Stimulated activated CD4-positive, alpha-beta T cell treated with anti-CD3 and anti-CD28 coated beads, Interleukin-4, amount 100 ng/mL, for 48 hours (primary cell): Measurements from ENCODE around the gene ZNF837.
"Not testable (repeated sequence)": the region's sequence is repeated elsewhere in the genome, so short reads cannot be mapped to it uniquely, and the experiment has no call there.

ENCODE experiments used
- DNase-seq, 2 donors: peaks; one replicate each; pipeline ENCODE4 v3.0.0-alpha.2; 2020; ENCODE audit warnings: low read depth in 2 of 2

ZNF837 gene

GRCh38 chr19:58380662-58381459, at the start of gene ZNF837:
Gene ZNF837, minus strand, starts transcription at chr19:58381030. Its CDS starts 11,698 bp downstream, at chr19:58369332.
- peak; percentile 93 to 97 for DNase-seq

DNA sequence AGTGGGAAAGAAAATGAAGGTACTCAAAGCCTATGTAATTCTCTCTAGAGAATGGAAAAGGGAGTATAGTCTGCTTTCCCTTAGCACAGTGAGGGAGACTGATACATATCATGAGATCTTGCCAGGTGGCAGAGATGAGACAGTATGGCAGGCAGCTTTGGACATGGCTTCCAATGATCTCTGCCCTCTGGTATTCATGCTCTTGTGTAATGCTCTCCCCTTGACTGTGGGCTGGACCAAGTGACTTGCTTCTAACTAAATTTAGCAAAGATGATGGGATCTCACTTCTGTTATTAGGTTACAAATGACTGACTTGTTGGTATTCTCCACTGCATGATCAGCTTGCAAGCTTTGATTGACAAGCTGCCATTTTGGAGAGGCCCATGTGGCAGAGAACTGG, 48.9 kb upstream of the ZNF837 start:
- no peak for DNase-seq

DNA sequence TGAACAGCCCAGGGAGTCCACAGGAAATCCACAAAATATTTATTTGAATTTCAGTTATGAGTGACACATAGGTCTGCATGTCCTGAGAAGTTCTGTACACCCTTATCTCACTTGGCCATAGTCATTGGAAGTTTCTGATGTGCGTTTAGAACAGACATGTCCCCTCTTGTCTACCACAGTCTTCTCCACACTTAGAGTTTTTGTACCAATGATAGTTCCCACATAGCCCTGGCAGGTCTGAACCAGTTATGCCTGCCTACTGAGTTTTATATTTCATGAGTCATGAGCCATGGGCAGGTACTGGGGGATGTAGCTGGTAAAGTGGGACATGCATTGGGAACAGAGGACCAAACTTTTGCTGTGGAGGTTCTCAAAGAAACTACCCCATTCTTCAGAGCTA, 47.8 kb upstream of the ZNF837 start:
- DNase-seq, result no peak

- DNase-seq, result no peak
Measured at GRCh38 chr19:58417071-58417470, 36.2 kb upstream of the ZNF837 start.

DNA sequence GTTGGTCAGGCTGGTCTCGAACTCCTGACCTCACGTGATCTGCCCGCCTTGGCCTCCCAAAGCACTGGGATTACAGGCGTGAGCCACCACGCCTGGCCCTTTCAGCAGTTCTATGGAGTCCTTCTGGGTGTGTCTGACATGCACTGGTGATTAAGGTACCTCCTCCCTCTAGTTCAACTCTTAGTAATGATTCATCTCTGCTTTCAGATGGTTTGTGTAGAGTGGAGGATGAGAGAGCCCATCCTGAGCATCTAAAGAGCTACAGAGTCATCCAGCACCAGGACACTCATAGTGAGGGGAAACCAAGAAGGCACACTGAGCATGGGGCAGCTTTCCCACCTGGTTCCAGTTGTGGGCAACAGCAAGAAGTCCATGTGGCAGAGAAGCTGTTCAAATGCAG, 35.8 kb upstream of the ZNF837 start:
- DNase-seq, result no peak

DNA sequence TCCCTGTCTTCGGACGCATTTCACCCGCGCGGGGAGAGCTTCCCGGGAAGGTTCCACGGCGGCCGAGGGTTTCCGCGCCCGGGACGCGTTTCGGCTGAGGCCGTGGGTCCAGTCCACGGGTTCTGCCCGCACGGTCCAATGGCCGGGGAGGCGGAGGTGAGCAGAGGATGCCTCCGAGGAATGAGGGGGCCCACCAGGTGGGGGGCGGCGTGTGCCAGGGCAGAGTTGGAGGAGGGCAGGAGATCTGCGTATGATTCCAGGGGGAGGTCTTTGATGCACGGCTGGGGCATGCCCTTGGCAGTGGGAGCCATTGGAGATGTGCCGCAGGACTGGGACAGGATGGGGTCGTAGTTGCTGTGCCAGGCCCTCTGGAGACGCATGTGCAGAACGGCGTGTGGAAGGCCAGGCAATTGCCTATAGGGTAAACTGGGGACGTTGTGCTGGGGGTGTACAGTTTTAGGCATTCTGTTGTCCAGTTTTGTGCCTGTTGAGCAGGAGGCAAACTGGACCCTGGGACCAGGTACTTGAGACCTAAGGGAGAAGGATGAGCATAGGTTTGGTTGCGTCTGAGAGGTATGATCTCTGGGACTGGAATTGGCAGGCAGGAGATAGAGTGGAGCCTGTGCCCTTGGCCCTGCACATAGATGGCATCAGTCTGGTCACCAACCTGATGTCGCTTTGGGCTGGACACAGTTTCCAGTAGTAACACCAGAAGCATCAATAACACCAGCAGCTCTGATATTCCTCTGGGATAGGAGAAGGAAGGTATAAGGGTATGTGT, 28.4 kb upstream of the ZNF837 start:
- DNase-seq, result no peak

DNA sequence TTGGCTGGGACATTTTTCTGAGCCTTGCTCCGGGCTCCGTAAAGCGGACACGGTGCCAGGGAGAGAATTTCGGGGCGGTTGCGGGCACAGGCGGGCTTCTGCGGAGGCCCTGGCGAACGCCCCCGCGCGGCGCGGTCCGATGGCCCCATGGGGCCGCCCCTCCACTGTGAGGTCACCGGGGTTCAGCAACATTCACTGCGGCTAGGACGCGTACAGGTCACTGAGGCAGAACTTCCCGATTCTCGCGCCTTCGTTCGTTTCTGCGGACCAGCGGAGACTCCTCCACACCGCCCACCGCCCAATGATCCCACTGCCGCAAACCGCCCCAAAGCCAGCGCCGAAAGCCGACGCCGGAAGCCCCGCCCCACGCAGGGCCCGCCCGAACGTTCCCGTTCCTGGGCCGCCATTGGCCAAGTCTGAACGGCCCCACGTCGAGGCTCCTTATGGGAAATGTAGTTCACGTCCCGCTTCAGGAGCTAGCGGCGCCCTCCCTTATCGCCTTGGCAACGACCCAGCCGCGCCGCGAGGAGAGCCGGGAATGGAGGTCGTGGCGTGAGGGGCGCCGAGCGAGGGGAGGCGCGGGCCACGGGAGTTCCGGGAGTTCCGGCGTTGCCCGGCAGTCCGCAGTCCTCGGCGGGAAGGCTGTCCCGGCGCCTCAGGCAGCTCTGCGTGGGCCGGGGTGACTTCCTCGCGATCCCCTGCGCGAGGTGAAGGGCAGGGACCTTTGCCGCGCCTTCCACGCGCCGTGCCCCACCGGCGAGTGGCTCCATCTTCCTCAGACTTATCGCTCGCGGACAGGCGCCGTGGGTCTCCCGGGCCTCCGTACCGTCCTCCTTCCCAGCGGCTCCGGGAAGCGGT, 27.6 kb upstream of the ZNF837 start, which contains the start of gene ZNF584:
ZNF584 (plus strand) TSS at position 498 of the 858 bp plus-strand sequence. CDS start 499 bp downstream, outside the sequence.
- peak; percentile 90 to 93 for DNase-seq

DNA sequence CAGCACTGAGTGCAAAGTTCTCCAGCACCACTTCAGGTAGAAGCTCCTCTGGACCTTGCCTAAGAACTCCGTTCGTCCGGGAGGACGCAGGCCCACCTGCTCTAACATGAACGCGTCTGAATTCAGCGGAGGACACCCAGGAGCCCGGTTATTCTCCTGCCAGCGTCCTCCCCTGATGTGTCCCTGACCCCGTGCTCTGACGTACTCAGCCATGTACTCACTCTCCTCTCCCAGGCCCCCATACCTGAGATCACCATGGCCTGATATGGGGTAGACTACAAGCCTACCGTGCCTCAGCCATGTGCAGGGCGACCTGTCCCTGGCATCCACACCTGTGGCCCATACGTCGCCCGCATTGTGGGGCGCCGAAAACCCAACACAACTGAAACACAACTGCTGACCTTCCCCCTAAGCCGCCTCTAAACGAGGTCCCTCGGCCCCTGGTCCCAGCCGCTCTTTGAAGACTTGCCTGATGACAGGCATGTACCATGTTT, 26.9 kb upstream of the ZNF837 start:
- DNase-seq, result no peak

- no peak for DNase-seq
Measured at GRCh38 chr19:58406818-58407657, 26.2 kb upstream of the ZNF837 start.

DNA sequence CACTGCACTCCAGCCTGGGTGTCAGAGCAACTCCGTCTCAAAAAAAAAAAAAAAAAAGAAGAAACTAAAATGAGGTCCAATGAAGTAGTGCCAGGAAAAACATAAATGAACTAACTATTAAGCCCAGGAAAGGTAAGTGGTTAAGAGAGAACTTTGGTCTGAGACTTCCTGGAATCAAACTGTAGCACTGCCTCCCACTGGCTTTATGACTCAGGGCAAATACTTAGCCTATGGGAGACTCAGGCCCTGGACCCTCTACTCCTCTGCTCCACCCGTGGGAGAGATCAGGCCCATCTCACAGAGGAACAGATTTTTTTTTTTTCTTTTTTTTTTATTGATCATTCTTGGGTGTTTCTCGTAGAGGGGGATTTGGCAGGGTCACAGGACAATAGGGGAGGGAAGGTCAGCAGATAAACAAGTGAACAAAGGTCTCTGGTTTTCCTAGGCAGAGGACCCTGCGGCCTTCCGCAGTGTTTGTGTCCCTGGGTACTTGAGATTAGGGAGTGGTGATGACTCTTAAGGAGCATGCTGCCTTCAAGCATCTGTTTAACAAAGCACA, 23.2 kb upstream of the ZNF837 start:
- not testable (repeated sequence) for DNase-seq

- DNase-seq, result no peak
Measured at GRCh38 chr19:58401840-58402421, 21.1 kb upstream of the ZNF837 start.

DNA sequence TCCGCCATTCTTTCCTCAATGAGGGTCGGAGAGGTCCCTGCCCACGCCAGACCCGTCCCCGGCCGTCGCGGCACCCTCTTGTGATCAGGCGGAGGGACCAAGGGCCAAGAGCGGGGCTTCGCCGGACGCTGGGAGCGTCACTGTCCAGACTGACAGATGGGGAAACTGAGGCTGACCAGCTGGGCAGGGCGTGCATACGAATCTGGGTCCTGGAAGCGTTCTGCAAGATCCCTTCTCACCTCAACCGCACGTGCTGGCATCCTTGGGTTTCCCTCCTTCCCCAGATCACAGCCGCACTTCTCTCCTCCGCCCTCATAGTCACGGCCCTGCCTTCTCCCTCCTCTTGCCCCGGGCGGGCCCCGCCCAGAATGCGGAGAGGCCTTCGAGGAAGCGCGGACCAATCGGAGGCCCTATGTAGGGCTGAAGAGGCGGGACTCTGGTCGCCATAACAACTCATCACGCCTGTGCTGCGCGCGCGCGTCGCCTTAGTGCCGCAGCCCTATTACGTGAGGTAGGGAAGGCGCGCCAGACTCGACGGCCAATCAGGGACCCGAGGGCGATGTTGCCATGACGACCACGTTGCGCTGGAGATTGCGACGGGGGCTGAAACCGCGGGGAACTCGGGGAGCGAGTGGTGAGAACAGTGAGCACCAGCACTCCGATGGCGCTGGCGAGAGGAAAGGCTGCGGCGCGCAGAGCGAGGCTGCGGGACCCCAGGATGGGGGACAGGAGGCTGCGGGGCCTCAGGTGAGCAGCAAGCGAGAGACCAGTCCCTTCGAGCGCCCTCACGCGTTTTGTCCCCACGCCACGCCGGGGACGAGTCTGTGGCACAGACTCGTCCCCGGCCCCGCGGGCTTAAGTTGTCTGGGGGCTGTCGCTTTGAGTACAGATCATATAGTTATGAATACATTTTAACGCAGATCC, 20.3 kb upstream of the ZNF837 start:
- peak; percentile 98 to 99 for DNase-seq

- DNase-seq, result no peak
Measured at GRCh38 chr19:58400316-58400915, 19.6 kb upstream of the ZNF837 start.

GRCh38 chr19:58399903-58400302, 19.1 kb upstream of the ZNF837 start:
- no peak for DNase-seq

DNA sequence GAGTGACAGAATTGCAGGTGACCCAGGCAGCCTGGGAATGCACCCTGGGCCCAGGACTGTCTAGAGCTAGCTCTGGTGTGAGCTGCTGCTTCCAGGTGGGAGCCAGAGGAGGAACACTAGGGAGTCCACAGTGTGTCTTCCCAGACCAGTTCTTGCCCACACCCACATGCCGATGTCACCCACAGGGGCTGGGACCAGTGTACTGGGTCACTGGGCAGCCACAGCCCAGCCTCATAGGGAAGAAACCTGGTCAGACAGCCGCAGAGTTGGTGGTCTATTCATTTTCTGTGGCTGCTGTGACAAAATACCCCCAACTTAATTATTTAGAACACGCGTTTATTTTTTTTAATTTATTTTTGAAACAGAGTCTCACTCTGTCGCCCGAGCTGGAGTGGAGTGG, 17.7 kb upstream of the ZNF837 start:
- DNase-seq, result no peak

DNA sequence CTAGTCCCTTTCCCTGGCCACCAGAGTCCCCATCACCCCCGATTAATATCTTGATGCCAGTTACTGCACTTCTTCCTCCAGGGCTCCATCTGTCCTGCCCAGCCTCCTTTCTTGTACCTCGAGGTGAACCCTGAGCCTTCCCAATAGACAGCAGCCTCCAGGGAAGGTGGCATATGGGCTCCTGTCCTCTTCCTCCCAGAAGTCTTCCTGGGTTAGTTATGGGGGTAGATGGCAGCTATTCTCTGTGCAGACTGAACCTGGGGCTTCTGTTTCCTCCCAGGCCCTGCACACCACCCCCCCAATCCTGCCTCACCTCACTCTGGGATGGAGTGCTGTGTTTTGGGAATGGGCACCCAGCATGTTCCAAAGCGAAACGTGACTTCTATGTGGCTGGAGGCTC, 17.3 kb upstream of the ZNF837 start:
- no peak for DNase-seq

- DNase-seq, result no peak
Measured at GRCh38 chr19:58397533-58398037, 16.8 kb upstream of the ZNF837 start.
